Iris pigment epithelial cell (primary cell): ENCODE data around the gene INF2.

Experiments
- DNase-seq: peaks from one replicate; pipeline ENCODE4 v3.0.0-alpha.2; 2011; ENCODE audit warnings: low read depth

The INF2 gene

GRCh38 chr14:104703269-104703668 is 13.9 kb downstream of the INF2 start:
- no peak for DNase-seq

GRCh38 chr14:104704252-104704651 is 14.8 kb downstream of the INF2 start:
- no peak for DNase-seq

DNA sequence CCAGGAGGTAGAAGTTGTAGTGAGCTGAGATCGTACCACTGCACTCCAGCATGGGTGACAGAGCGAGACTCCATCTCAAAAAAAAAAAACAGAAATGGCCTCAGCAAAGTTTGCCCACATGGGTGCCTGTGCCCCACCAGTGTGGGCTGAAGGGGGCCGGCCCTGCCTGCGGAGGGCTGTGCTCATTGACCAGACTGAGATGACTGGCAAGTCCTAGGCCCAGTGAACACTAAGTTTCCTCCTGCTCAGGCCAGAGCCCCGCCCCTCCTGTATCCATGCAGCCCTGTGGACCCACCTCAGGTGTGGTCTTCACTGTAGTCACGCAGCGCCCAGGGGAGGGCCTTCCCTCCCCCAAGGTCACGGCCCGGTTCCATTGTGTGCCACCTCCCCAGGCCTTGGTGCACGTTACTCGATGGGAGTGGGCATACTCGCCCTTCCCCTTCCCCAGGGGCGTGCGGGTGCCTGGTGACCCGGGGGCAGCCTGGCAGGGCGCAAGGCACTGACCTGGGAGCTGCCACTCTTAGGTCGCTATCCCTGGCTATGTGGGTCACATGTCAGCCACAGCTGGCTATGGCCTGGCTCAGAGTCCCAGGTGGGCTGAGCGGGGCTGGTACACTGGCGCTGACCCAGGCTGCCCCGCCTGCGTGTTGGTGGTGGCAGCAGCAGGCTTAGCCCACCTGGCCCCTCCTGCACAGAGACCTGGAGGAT is 16.1 kb downstream of the INF2 start:
- DNase-seq, result no peak

DNA sequence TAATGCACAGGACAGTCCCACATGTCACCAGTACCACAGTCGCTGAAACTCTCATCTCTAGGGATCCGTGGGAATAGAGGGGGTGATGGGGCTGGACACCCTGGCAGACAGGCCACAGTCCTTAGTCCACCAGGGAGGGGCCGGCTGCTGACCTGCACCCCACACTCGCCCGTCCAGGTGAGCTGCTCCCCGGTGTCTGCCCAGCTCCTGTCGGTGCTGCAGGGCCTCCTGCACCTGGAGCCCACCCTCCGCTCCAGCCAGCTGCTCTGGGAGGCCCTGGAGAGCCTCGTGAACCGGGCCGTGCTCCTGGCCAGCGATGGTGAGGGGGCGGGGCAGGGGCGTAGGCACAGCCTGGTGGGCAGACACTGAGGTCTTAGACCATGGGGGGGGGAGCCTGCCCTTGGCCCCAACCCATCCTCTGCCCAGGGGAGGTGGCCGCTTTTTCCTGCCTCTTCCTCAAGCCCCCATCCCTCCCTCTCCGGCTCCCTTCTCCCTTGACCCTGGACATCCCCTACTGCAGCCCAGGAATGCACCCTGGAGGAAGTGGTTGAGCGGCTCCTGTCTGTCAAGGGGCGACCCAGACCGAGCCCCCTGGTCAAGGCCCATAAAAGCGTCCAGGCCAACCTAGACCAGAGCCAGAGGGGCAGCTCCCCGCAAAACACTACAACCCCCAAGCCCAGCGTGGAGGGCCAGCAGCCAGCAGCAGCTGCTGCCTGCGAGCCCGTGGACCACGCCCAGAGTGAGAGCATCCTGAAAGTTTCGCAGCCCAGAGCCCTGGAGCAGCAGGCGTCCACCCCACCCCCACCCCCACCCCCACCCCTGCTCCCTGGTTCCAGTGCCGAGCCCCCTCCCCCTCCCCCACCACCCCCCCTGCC is 17.6 kb downstream of the INF2 start:
- no peak for DNase-seq

GRCh38 chr14:104707608-104708595 is 18.5 kb downstream of the INF2 start:
- no peak for DNase-seq

- DNase-seq, result peak; percentile 41
Measured at GRCh38 chr14:104708606-104709268, 19.3 kb downstream of the INF2 start.

- DNase-seq, result no peak
Measured at GRCh38 chr14:104709387-104710039, 20.1 kb downstream of the INF2 start.

DNA sequence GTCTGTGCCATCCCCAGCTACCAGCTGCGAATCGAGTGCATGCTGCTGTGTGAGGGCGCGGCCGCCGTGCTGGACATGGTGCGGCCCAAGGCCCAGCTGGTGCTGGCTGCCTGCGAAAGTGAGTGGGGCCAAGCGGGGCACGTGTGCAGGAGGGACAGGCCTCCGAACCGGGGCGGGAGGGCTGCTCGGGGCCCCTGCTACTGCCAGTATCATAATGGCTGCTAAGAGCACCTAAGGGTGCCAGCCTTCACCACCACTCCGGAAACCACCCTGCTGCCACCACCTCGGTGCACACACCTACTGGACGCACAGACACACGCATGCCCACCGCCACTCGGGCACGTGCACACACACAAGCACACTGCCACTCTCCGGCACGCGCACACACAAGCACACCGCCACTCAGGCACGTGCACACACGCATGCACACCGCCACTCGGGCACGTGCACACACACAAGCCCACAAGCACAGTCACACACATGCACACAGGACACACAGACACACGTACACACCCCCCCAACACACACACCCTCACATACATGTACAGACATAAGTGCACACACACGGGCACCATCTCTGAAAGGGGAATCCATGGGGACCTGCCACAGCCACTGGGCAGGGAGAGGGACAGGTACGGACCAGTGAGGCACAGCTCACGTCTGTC is 20.8 kb downstream of the INF2 start:
- DNase-seq, result no peak

DNA sequence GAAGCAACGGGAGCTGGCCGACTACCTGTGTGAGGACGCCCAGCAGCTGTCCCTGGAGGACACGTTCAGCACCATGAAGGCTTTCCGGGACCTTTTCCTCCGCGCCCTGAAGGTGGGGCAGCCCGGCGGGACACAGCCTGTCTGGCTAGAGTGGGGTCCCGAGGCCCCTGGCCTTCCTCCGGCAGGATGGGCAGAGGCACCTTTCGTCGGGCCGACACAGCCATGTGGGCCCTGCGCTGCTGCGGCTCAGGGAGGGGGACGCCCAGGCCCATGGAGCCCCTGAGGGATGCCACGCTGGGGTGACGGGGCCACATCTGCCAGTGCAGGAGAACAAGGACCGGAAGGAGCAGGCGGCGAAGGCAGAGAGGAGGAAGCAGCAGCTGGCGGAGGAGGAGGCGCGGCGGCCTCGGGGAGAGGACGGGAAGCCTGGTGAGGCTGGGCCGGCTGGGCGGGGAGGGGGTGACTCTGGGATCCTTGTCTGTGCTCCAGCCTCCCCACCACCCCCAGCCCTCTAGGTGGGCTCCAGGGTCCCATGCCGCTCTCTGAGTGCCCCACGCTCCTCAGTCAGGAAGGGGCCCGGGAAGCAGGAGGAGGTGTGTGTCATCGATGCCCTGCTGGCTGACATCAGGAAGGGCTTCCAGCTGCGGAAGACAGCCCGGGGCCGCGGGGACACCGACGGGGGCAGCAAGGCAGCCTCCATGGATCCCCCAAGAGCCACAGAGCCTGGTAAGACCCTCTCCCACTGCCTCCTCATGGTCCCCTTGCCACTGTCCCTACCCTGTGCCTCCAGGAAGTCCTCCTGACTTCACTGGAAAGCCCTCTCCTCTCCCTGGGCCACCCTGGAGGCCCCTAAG is 23.7 kb downstream of the INF2 start:
- no peak for DNase-seq

DNA sequence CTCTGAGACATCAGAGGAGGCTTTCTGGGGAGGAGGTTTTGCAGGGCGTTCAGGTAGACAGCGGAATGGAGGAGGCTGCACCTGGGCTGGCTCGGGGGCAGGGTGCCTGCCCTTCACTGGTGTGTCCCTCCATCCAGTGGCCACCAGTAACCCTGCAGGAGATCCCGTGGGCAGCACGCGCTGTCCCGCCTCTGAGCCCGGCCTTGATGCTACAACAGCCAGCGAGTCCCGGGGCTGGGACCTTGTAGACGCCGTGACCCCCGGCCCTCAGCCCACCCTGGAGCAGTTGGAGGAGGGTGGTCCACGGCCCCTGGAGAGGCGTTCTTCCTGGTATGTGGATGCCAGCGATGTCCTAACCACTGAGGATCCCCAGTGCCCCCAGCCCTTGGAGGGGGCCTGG is 24.6 kb downstream of the INF2 start:
- DNase-seq, result no peak

GRCh38 chr14:104714681-104715080 is 25.3 kb downstream of the INF2 start:
- no peak for DNase-seq

- DNase-seq, result no peak
Measured at GRCh38 chr14:104715416-104715815, 26.0 kb downstream of the INF2 start.

GRCh38 chr14:104715871-104716270 is 26.5 kb downstream of the INF2 start:
- DNase-seq, result no peak

GRCh38 chr14:104717137-104717536 is 27.7 kb downstream of the INF2 start:
- DNase-seq, result no peak

DNA sequence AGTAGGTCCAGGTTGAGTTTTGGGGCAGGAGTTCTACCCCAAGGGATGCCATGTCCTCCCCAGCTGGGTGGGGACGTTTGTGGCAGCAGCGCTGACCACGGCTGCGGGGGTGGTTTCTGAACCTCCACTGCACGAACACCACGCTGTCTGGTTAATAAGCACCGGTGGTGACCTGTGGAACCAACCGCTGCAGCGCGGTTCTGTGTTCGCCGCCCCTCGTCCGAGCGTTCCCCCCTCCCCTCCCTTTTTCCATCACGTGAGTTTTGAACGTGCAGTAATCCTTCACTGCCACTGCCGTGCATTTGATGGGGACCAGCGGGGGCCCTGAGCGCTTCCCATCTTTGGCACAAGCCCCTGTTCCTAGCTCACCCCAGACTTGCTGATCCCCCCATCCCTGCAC is 28.2 kb downstream of the INF2 start:
- DNase-seq, result no peak

DNA sequence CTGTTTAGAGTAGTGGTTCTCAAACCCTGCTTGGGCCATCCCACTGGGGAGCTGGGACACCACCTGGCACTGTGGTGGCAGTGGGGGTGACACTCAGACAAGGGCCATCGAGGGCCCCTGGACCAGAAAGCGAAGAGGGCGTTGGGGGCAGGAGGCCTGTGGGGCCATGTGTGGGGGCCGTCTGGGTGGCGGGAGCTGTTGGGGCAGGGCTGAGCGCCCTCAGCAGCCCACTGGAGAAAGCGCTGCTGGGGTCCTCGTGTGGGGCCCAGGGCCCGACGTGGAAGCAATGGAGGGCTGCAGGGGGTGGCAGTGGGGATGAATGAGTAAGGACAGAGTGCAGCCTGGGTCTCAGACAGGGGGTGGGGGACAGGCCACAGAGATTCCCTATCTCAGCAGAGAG is 28.7 kb downstream of the INF2 start:
- no peak for DNase-seq

DNA sequence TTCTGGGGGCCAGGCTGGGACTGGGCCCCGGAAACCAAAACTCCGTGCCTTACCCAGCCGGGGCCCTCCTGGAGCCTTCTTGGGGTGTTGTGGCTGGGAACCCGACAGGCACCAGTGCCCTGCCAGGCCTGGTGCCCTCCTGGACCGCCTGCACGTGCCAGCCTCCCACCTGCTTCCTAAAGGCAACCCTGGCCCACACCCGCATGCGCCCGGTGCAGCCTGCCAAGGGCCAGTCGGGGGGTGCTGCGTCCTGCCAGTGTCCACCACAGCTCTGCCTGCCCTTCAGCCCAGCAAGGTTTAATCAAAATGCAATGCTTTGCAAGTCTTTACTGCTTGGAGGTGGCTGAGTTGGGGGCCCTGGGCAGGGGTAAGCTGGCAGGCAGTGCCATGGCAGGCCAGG is 29.5 kb downstream of the INF2 start:
- DNase-seq, result no peak

DNA sequence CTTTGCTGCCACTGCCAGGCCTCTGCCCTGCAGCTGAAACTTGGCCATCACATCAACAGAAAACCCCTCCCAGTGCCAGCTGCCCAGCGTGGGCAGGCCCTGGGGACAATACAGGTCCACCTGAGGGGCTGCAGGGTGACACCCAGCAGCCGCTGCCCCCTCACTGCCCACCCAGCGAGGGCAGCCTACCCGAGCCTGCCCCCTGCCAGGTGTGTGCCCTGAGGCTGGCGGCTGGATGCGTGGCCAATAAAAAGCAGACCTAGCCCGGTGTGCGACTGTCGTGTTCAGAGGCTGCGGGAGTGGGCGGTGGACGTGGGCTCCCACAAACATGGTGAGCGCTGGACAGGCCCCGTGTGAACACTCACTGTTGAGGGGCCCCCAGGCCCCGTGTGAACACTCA is 29.9 kb downstream of the INF2 start:
- DNase-seq, result no peak
